Mesodermal cell (in vitro differentiated cells): ENCODE data around the gene SMIM22.

Experiments used
- H3K27ac ChIP-seq: 2 replicates; pipeline ENCODE4 v1.7.0; 2013; ENCODE audit warnings: mild to moderate bottlenecking, low read depth, low read length, moderate library complexity; ENCODE audit not compliant: severe bottlenecking
- H3K36me3 ChIP-seq: 2 replicates; pipeline ENCODE4 v1.7.1; 2013; ENCODE audit warnings: mild to moderate bottlenecking, low read length, moderate library complexity; ENCODE audit not compliant: control insufficient read depth, insufficient read depth
- H3K4me1 ChIP-seq: one replicate; pipeline ENCODE4 v1.7.1; 2013; ENCODE audit warnings: mild to moderate bottlenecking, low read length; ENCODE audit not compliant: insufficient read depth, control insufficient read depth, poor library complexity, severe bottlenecking
- H3K4me3 ChIP-seq: 2 replicates; pipeline ENCODE4 v1.7.0; 2013; ENCODE audit warnings: low read length, control low read depth, mild to moderate bottlenecking; ENCODE audit not compliant: insufficient read depth, poor library complexity, severe bottlenecking; ENCODE audit errors: extremely low read depth
- H3K9me3 ChIP-seq: 2 replicates; pipeline ENCODE4 v1.7.1; 2013; ENCODE audit warnings: mild to moderate bottlenecking, low read length, moderate library complexity; ENCODE audit not compliant: control insufficient read depth
- WGBS, 2 experiments: methylation state at CpG; one replicate each; pipeline ENCODE4 v1.1.5; 2013; ENCODE audit warnings: missing lambda C conversion rate in 2 of 2; ENCODE audit not compliant: insufficient coverage in 2 of 2; 5-methylcytosine and 5-hydroxymethylcytosine counted together

SMIM22 gene

GRCh38 chr16:4755687-4756086 is 39.5 kb upstream of the SMIM22 start:
- peaks cover 92% of the 10 kb centered on the region for H3K36me3 ChIP-seq
- H3K9me3 ChIP-seq: peaks cover 8% of the 10 kb centered on the region
- no peak overlapping the region for H3K4me3 ChIP-seq
- no peak overlapping the region for H3K27ac ChIP-seq
- 95 to 98% methylated on average over 6 of the region's 6 CpGs for whole genome bisulfite sequencing, 2 experiments
- no peaks in the 10 kb centered on the region for H3K4me1 ChIP-seq

- H3K36me3 ChIP-seq: peaks cover 86% of the 10 kb centered on the region
- H3K27ac ChIP-seq: no peak overlapping the region
- H3K9me3 ChIP-seq: peaks cover 7% of the 10 kb centered on the region
- H3K4me1 ChIP-seq: no peaks in the 10 kb centered on the region
- no peak overlapping the region for H3K4me3 ChIP-seq
- 94 to 97% methylated on average over 21 to 23 of the region's 23 CpGs for WGBS, 2 experiments
These were observed 34.8 kb upstream of the SMIM22 start for GRCh38 chr16:4760221-4760910.

- Histone ChIP-seq H3K9me3 (no peaks in the 10 kb centered on the region), H3K27ac (no peak overlapping the region), H3K4me1 (peaks cover 8% of the 10 kb centered on the region), H3K36me3 (peaks cover 74% of the 10 kb centered on the region), H3K4me3 (no peak overlapping the region)
- 91 to 98% methylated on average over 7 to 8 of the region's 9 CpGs for WGBS, 2 experiments
These were observed 33.0 kb upstream of the SMIM22 start for GRCh38 chr16:4762205-4762604.

- Histone ChIP-seq H3K9me3 (no peaks in the 10 kb centered on the region), H3K4me1 (peaks cover 11% of the 10 kb centered on the region), H3K27ac (no peak overlapping the region), H3K36me3 (peaks cover 62% of the 10 kb centered on the region), H3K4me3 (no peak overlapping the region)
- 97% methylated on average over 7 of the region's 7 CpGs for WGBS, 2 experiments
These were observed 31.4 kb upstream of the SMIM22 start for GRCh38 chr16:4763791-4764190.

- Histone ChIP-seq H3K36me3 (peaks cover 43% of the 10 kb centered on the region), H3K9me3 (no peaks in the 10 kb centered on the region), H3K4me3 (peak overlapping the region; percentile 92), H3K27ac (no peak overlapping the region), H3K4me1 (peaks cover 11% of the 10 kb centered on the region)
- WGBS, 2 experiments: 84 to 86% methylated on average over 20 to 24 of the region's 26 CpGs
These were observed 29.4 kb upstream of the SMIM22 start for GRCh38 chr16:4765511-4766474.

- H3K4me1 ChIP-seq: peaks cover 11% of the 10 kb centered on the region
- 6 to 10% methylated on average over 59 to 64 of the region's 72 CpGs for WGBS, 2 experiments
- H3K36me3 ChIP-seq: peaks cover 33% of the 10 kb centered on the region
- H3K27ac ChIP-seq: peak within 1 kb of the TSS; percentile 75
- H3K9me3 ChIP-seq: no peaks in the 10 kb centered on the region
- H3K4me3 ChIP-seq: peak within 1 kb of the TSS; percentile 92
These were observed 28.1 kb upstream of the SMIM22 start, which contains the start of gene ZNF500 for GRCh38 chr16:4766875-4767628. ZNF500 (minus strand) TSS chr16:4767162; CDS start chr16:4765978, 1,184 bp downstream.

GRCh38 chr16:4767872-4768548 is 27.2 kb upstream of the SMIM22 start:
- 80 to 89% methylated on average over 10 of the region's 17 CpGs for WGBS, 2 experiments
- H3K36me3 ChIP-seq: peaks cover 25% of the 10 kb centered on the region
- no peaks in the 10 kb centered on the region for H3K9me3 ChIP-seq
- H3K27ac ChIP-seq: peak overlapping the region; percentile 41
- peaks cover 11% of the 10 kb centered on the region for H3K4me1 ChIP-seq
- peak overlapping the region; percentile 92 for H3K4me3 ChIP-seq

- H3K27ac ChIP-seq: peak overlapping the region; percentile 41
- peaks cover 19% of the 10 kb centered on the region for H3K36me3 ChIP-seq
- no peaks in the 10 kb centered on the region for H3K9me3 ChIP-seq
- H3K4me3 ChIP-seq: peak overlapping the region; percentile 42
- H3K4me1 ChIP-seq: peaks cover 11% of the 10 kb centered on the region
- 8 to 14% methylated on average over 42 to 45 of the region's 48 CpGs for WGBS, 2 experiments
These were observed 26.4 kb upstream of the SMIM22 start for GRCh38 chr16:4768549-4769305.

- Histone ChIP-seq H3K4me3 (peak overlapping the region; percentile 42), H3K4me1 (peaks cover 11% of the 10 kb centered on the region), H3K36me3 (peaks cover 14% of the 10 kb centered on the region), H3K27ac (no peak overlapping the region), H3K9me3 (no peaks in the 10 kb centered on the region)
- WGBS, 2 experiments: 96 to 97% methylated on average over 7 of the region's 7 CpGs
These were observed 25.9 kb upstream of the SMIM22 start for GRCh38 chr16:4769306-4769638.
